Measurements from ENCODE around the gene SP100.

GRCh38 chr2:230583581-230583980 is 167.6 kb downstream of the SP100 start:
- TF ChIP-seq, protein P1, sequence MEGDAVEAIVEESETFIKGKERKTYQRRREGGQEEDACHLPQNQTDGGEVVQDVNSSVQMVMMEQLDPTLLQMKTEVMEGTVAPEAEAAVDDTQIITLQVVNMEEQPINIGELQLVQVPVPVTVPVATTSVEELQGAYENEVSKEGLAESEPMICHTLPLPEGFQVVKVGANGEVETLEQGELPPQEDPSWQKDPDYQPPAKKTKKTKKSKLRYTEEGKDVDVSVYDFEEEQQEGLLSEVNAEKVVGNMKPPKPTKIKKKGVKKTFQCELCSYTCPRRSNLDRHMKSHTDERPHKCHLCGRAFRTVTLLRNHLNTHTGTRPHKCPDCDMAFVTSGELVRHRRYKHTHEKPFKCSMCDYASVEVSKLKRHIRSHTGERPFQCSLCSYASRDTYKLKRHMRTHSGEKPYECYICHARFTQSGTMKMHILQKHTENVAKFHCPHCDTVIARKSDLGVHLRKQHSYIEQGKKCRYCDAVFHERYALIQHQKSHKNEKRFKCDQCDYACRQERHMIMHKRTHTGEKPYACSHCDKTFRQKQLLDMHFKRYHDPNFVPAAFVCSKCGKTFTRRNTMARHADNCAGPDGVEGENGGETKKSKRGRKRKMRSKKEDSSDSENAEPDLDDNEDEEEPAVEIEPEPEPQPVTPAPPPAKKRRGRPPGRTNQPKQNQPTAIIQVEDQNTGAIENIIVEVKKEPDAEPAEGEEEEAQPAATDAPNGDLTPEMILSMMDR (IDR thresholded peaks at IDR 0.05) = no peak
- no peak for TF ChIP-seq POLR2A (IDR thresholded peaks at IDR 0.05)
